DND-41 (cell line): ENCODE data around the gene GNPAT.

Experiments used
- ATAC-seq: fragments of 200-7000 bp; cut with Tn5 transposase; 3 replicates; pipeline ENCODE4 v1.9.1; 2021; ENCODE audit warnings: low read depth; ENCODE audit not compliant: insufficient read depth
- DNase-seq: peaks from one replicate; pipeline ENCODE4 v3.0.0-alpha.2; 2020
- H2AFZ ChIP-seq: 2 replicates; pipeline ENCODE4 v1.6.0; 2012; ENCODE audit warnings: low read depth, low read length
- H3K27ac ChIP-seq: 2 replicates; pipeline ENCODE4 v1.5.1; 2012; ENCODE audit warnings: low read length, inconsistent platforms
- H3K27me3 ChIP-seq: fragments of 200-600 bp; sonication (generic); 2 replicates; pipeline ENCODE4 v1.6.0; 2012; ENCODE audit warnings: low read length, mild to moderate bottlenecking, inconsistent platforms; ENCODE audit not compliant: insufficient read depth, poor library complexity
- H3K36me3 ChIP-seq: 2 replicates; pipeline ENCODE4 v1.5.1; 2012; ENCODE audit warnings: low read length, inconsistent platforms; ENCODE audit not compliant: insufficient read depth
- H3K4me1 ChIP-seq: 2 replicates; pipeline ENCODE4 v1.5.1; 2012; ENCODE audit warnings: mild to moderate bottlenecking, low read length; ENCODE audit not compliant: insufficient read depth
- H3K4me2 ChIP-seq: 2 replicates; pipeline ENCODE4 v1.6.0; 2012; ENCODE audit warnings: mild to moderate bottlenecking, moderate library complexity, low read length, inconsistent platforms; ENCODE audit not compliant: insufficient read depth
- H3K4me3 ChIP-seq, 2 experiments: fragments of 200-600 bp in 1 of 2; shearing (Covaris generic) in 1 of 2; 2 replicates each; pipeline ENCODE4 v1.5.1; 2012 to 2016; ENCODE audit warnings: inconsistent platforms in 2 of 2, low read length in 2 of 2, mild to moderate bottlenecking in 2 of 2, low read depth in 1 of 2, moderate library complexity in 1 of 2
- H3K79me2 ChIP-seq: 2 replicates; pipeline ENCODE4 v1.6.0; 2012; ENCODE audit warnings: low read length, inconsistent platforms; ENCODE audit not compliant: insufficient read depth
- H3K9ac ChIP-seq: 2 replicates; pipeline ENCODE4 v1.6.0; 2012; ENCODE audit warnings: low read depth, mild to moderate bottlenecking, inconsistent platforms, low read length, moderate library complexity
- H3K9me3 ChIP-seq: 2 replicates; pipeline ENCODE4 v1.5.1; 2012; ENCODE audit warnings: low read length, moderate library complexity, mild to moderate bottlenecking, inconsistent platforms; ENCODE audit not compliant: insufficient read depth, severe bottlenecking
- H4K20me1 ChIP-seq: 2 replicates; pipeline ENCODE4 v1.6.0; 2012; ENCODE audit warnings: low read length; ENCODE audit not compliant: insufficient read depth
- CTCF ChIP-seq: IDR thresholded peaks from 2 replicates; pipeline ENCODE4 v1.5.1; 2012; ENCODE audit warnings: borderline replicate concordance, low read length, moderate library complexity, mild to moderate bottlenecking; ENCODE audit not compliant: poor library complexity, severe bottlenecking; ENCODE audit errors: extremely low read depth
- EZH2 ChIP-seq: IDR thresholded peaks from 3 replicates; pipeline ENCODE4 v1.6.1; 2012; ENCODE audit warnings: borderline replicate concordance, low read depth, mild to moderate bottlenecking, moderate library complexity, low read length, inconsistent platforms; ENCODE audit not compliant: severe bottlenecking

The GNPAT gene

GRCh38 chr1:231201375-231201978 lies 39.5 kb upstream of the GNPAT start:
- DNase-seq (no peak), ATAC-seq (no peak; the same call in 2 of the 3 replicates)
- Histone ChIP-seq H3K27me3 (peaks cover 17% of the 10 kb centered on the region), H3K4me2 (no peak overlapping the region), H3K9me3 (no peaks in the 10 kb centered on the region), H3K9ac (no peak overlapping the region), H3K4me3 (no peak overlapping the region), H4K20me1 (no peaks in the 10 kb centered on the region), H3K4me1 (peaks cover 4% of the 10 kb centered on the region; the same call in 1 of the 2 replicates), H3K36me3 (no peaks in the 10 kb centered on the region), H2AFZ (no peak overlapping the region), H3K27ac (no peak overlapping the region), H3K79me2 (no peaks in the 10 kb centered on the region)
- TF ChIP-seq EZH2 (no peak), CTCF (no peak)

DNA sequence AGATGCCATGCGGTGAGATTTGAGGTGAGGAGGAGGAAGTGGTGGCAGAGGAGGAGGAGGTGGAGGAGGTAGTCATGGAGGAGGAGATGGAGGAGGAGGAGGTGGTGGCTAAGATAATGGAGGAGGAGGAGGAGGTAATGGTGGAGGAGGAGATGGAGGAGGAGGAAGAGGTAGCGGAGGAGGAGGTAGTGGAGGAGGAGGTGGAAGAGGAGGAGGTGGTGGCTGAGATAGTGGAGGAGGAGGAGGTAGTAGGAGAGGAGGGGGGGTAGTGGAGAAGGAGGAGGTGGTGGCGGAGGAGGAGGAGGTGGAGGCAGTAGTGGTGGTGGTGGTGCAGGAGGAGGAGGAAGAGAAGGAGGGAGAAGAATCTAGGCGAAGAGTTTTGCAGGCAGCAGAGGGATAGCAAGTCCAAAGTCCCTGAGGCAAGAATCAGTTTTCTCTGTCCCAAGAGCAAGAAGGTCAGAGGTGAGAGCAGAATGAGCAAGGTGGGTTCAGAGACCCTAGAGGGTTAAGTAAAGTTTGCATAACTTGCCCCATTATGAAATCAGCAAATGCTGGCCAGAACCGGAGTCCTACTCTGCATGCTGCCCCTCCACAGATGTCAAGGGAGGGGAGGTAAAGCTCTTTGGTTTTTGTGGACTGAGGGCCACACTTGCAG lies 38.9 kb upstream of the GNPAT start:
- H3K4me1 ChIP-seq, result peaks cover 4% of the 10 kb centered on the region; the same call in 1 of the 2 replicates
- no peak for TF ChIP-seq CTCF
- TF ChIP-seq EZH2, result no peak
- no peak overlapping the region for H3K27ac ChIP-seq
- H3K4me3 ChIP-seq, result no peak overlapping the region
- H3K9me3 ChIP-seq, result no peaks in the 10 kb centered on the region
- H3K36me3 ChIP-seq, result no peaks in the 10 kb centered on the region
- no peaks in the 10 kb centered on the region for H3K79me2 ChIP-seq
- ATAC-seq (peak; percentile 83; the same call in 2 of the 3 replicates), DNase-seq (peak; percentile 48)
- peaks cover 15% of the 10 kb centered on the region for H3K27me3 ChIP-seq
- no peak overlapping the region for H2AFZ ChIP-seq
- H3K9ac ChIP-seq, result no peak overlapping the region
- H3K4me2 ChIP-seq, result no peak overlapping the region
- no peaks in the 10 kb centered on the region for H4K20me1 ChIP-seq

DNA sequence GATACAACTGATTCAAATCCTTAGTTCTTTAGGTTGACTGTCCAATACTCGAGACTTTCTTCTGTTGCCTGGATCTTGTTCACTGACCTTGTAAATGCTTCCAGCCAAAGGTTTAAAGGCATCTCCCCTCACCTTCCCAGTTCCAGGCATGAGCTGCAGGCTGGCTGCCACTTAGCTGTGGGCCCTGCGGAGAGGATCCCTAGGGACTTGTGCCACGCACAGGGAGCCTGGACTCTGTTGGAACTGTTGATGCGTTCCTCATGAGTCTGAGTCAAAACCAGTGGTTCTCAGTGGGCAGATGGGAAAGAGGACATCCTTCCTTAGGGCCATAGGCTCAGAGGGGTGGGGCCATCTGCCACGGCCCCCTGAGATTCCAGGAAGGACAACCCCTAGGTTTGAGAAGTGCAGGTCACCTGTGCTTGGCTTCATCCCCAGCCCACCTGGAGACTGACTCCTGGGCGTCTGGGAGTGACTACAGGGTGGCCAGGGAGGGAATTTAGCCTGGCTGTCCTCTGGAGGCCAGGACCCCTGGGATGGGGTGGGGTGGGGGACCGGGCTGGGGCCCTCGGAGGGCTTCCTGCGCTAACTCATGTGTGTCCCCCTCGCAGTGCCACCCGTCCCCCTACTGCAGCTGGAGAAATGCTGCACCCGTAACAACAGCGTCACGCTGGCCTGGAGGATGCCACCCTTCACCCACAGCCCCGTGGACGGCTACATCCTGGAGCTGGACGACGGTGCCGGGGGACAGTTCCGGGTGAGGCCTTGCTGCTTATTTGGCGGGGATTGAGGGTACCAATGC lies 37.6 kb upstream of the GNPAT start:
- no peak overlapping the region for H3K4me2 ChIP-seq
- H3K36me3 ChIP-seq, result no peaks in the 10 kb centered on the region
- H4K20me1 ChIP-seq, result no peaks in the 10 kb centered on the region
- no peak overlapping the region for H3K9ac ChIP-seq
- ATAC-seq (no peak), DNase-seq (no peak)
- H3K9me3 ChIP-seq, result no peaks in the 10 kb centered on the region
- H3K4me3 ChIP-seq, result no peak overlapping the region
- no peaks in the 10 kb centered on the region for H3K79me2 ChIP-seq
- no peak for TF ChIP-seq EZH2
- no peak for TF ChIP-seq CTCF
- no peak overlapping the region for H3K27ac ChIP-seq
- peaks cover 15% of the 10 kb centered on the region for H3K27me3 ChIP-seq
- H2AFZ ChIP-seq, result no peak overlapping the region
- H3K4me1 ChIP-seq, result peaks cover 4% of the 10 kb centered on the region; the same call in 1 of the 2 replicates
